Endodermal cell (in vitro differentiated cells): ENCODE measurements around the gene PON1. TPM values are rescaled to one million over a fixed set of nuclear protein-coding genes. Genes with fewer than 3 reads are reported as not detected.

ENCODE experiments used
- DNase-seq: peaks from one replicate; pipeline ENCODE4 v3.0.0-alpha.2; 2017
- H3K27ac ChIP-seq: 2 replicates; pipeline ENCODE4 v1.5.1; 2013; ENCODE audit warnings: mild to moderate bottlenecking, low read depth, low read length, moderate library complexity
- H3K27me3 ChIP-seq: 2 replicates; pipeline ENCODE4 v1.6.1; 2013; ENCODE audit warnings: mild to moderate bottlenecking, low read length, moderate library complexity; ENCODE audit not compliant: insufficient read depth, control insufficient read depth, poor library complexity, severe bottlenecking
- H3K36me3 ChIP-seq: 2 replicates; pipeline ENCODE4 v1.7.0; 2013; ENCODE audit warnings: mild to moderate bottlenecking, low read length, moderate library complexity; ENCODE audit not compliant: control insufficient read depth, insufficient read depth
- H3K4me1 ChIP-seq: one replicate; pipeline ENCODE4 v1.7.0; 2013; ENCODE audit warnings: low read length; ENCODE audit not compliant: control insufficient read depth, insufficient read depth
- H3K4me3 ChIP-seq: 2 replicates; pipeline ENCODE4 v1.5.1; 2013; ENCODE audit warnings: mild to moderate bottlenecking, low read length, moderate library complexity
- H3K9ac ChIP-seq: 2 replicates; pipeline ENCODE4 v1.6.1; 2013; ENCODE audit warnings: mild to moderate bottlenecking, low read length, moderate library complexity; ENCODE audit not compliant: poor library complexity, severe bottlenecking; ENCODE audit errors: extremely low read depth
- H3K9me3 ChIP-seq: 2 replicates; pipeline ENCODE4 v1.6.1; 2013; ENCODE audit warnings: mild to moderate bottlenecking, low read length, moderate library complexity; ENCODE audit not compliant: control insufficient read depth
- H3K27ac Mint-ChIP-seq: 2 replicates; pipeline ENCODE4 v1.8.0; 2020; ENCODE audit warnings: mixed read lengths
- H3K27me3 Mint-ChIP-seq: 2 replicates; pipeline ENCODE4 v1.8.0; 2021; ENCODE audit warnings: mild to moderate bottlenecking, mixed read lengths; ENCODE audit not compliant: insufficient read depth
- H3K36me3 Mint-ChIP-seq: 2 replicates; pipeline ENCODE4 v1.8.0; 2020; ENCODE audit warnings: low read depth, mixed read lengths
- H3K4me1 Mint-ChIP-seq: 2 replicates; pipeline ENCODE4 v1.8.0; 2020; ENCODE audit warnings: mixed read lengths
- H3K4me3 Mint-ChIP-seq: 2 replicates; pipeline ENCODE4 v1.8.0; 2020; ENCODE audit warnings: mild to moderate bottlenecking, moderate library complexity, mixed read lengths
- H3K9me3 Mint-ChIP-seq: 2 replicates; pipeline ENCODE4 v1.8.0; 2020; ENCODE audit warnings: mild to moderate bottlenecking, mixed read lengths
- WGBS, 2 experiments: methylation state at CpG; one replicate each; pipeline versions ENCODE4 v1.1.5 to v1.1.7; 2013; ENCODE audit warnings: missing lambda C conversion rate in 2 of 2, mixed read lengths in 1 of 2; ENCODE audit not compliant: insufficient coverage in 1 of 2, insufficient read length in 1 of 2; 5-methylcytosine and 5-hydroxymethylcytosine counted together
- total RNA-seq, 2 donors: library from RNA; stranded (reverse); fragmentation: NEBNext Ultra II Directional in 1 of 2; extraction: Animal tissue kit (Norgen Biotek cat#: 25700) in 1 of 2; gene quantifications; 2 replicates in 1 of 2; 3 replicates in 1 of 2; pipeline ENCODE4 v1.2.1, GENCODE V29; 2021
- TF ChIP-seq, protein P1 (sequence below): fragments of 200-600 bp; sonication (generic); conservative IDR thresholded peaks from 2 replicates; pipeline ENCODE4 v1.5.0; 2021; ENCODE audit warnings: antibody characterized with exemption, mild to moderate bottlenecking

The PON1 gene
- total RNA-seq, 2 donors from 2014 or later = 0.48 TPM; not detected in 1

DNA sequence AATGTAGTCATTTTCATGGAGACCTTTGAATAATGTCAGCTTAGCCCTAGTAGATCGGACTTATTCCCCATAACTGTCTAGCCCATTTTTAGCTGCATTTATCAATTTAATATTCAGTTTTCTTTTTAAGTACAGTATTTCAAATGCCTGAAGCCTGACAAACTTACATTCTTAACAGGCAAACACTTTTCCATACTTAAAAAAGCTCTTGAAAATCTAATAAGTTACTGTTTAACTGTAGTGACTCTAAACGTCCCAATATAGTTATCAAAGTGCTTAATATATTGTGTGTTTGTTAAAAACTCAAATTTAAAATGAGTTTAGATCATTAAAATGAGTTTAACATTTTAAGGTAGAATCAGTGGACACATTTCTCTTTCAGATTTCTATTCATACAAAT is 44.9 kb downstream of the PON1 start:
- Mint-ChIP-seq H3K27ac (no peak overlapping the region), H3K36me3 (peaks cover 7% of the 10 kb centered on the region), H3K4me1 (peaks cover 7% of the 10 kb centered on the region), H3K9me3 (no peaks in the 10 kb centered on the region), H3K4me3 (no peak overlapping the region), H3K27me3 (no peaks in the 10 kb centered on the region)
- no peaks in the 10 kb centered on the region for H3K4me1 ChIP-seq
- no peaks in the 10 kb centered on the region for H3K9me3 ChIP-seq
- no peak overlapping the region for H3K27ac ChIP-seq
- no peak for DNase-seq
- TF ChIP-seq, protein P1, sequence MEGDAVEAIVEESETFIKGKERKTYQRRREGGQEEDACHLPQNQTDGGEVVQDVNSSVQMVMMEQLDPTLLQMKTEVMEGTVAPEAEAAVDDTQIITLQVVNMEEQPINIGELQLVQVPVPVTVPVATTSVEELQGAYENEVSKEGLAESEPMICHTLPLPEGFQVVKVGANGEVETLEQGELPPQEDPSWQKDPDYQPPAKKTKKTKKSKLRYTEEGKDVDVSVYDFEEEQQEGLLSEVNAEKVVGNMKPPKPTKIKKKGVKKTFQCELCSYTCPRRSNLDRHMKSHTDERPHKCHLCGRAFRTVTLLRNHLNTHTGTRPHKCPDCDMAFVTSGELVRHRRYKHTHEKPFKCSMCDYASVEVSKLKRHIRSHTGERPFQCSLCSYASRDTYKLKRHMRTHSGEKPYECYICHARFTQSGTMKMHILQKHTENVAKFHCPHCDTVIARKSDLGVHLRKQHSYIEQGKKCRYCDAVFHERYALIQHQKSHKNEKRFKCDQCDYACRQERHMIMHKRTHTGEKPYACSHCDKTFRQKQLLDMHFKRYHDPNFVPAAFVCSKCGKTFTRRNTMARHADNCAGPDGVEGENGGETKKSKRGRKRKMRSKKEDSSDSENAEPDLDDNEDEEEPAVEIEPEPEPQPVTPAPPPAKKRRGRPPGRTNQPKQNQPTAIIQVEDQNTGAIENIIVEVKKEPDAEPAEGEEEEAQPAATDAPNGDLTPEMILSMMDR = no peak
- H3K36me3 ChIP-seq = peaks cover 17% of the 10 kb centered on the region
- no peaks in the 10 kb centered on the region for H3K27me3 ChIP-seq
- WGBS, 2 experiments = 80 to 98% methylated on average over 1 to 2 of the region's 2 CpGs
- H3K9ac ChIP-seq = no peak overlapping the region
- no peak overlapping the region for H3K4me3 ChIP-seq

DNA sequence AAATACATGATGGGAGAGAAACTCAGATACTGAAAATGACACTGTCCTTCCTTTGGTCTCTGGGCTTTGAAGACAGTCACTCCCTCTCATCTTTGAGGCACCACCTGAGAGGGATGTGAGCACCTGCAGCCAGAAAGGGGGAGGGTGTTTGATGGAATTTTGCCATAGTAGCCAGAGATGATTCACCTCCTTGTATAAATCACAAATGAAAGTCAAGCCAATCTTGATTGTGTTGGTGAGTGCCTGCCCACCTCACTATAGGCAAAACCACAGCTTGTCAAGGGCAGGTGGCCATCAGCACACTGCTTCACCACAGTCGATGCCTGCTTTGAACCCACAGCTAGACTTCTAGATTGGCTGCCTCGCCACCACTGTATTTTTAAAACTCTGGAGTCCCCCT is 48.2 kb downstream of the PON1 start:
- no peaks in the 10 kb centered on the region for H3K4me1 ChIP-seq
- WGBS, 2 experiments = 63% methylated on average over 2 of the region's 2 CpGs; no CpG with 5 or more reads in 1 of the 2 experiments
- TF ChIP-seq, protein P1 = no peak
- Mint-ChIP-seq H3K4me3 (no peak overlapping the region), H3K36me3 (peaks cover 9% of the 10 kb centered on the region), H3K9me3 (no peaks in the 10 kb centered on the region), H3K27ac (no peak overlapping the region), H3K4me1 (no peaks in the 10 kb centered on the region), H3K27me3 (no peaks in the 10 kb centered on the region)
- H3K36me3 ChIP-seq = peaks cover 20% of the 10 kb centered on the region
- DNase-seq = no peak
- no peaks in the 10 kb centered on the region for H3K27me3 ChIP-seq
- H3K9ac ChIP-seq = no peak overlapping the region
- H3K4me3 ChIP-seq = no peak overlapping the region
- H3K27ac ChIP-seq = no peak overlapping the region
- H3K9me3 ChIP-seq = no peaks in the 10 kb centered on the region

- Mint-ChIP-seq H3K4me3 (no peak overlapping the region), H3K9me3 (no peaks in the 10 kb centered on the region), H3K36me3 (peaks cover 12% of the 10 kb centered on the region), H3K27ac (no peak overlapping the region), H3K27me3 (no peaks in the 10 kb centered on the region), H3K4me1 (peaks cover 11% of the 10 kb centered on the region)
- no peak for DNase-seq
- TF ChIP-seq, protein P1 = no peak
- 92 to 100% methylated on average over 1 to 5 of the region's 5 CpGs for WGBS, 2 experiments
- Histone ChIP-seq H3K9ac (no peak overlapping the region), H3K9me3 (no peaks in the 10 kb centered on the region), H3K27ac (no peak overlapping the region), H3K36me3 (peaks cover 22% of the 10 kb centered on the region), H3K4me1 (no peaks in the 10 kb centered on the region), H3K4me3 (no peak overlapping the region), H3K27me3 (no peaks in the 10 kb centered on the region)
Observed at GRCh38 chr7:95269640-95270039, 54.7 kb downstream of the PON1 start.
